Esophagus muscularis mucosa (tissue), 4 donors: ENCODE results near the gene ERCC5. TPM values are rescaled to one million over a fixed set of nuclear protein-coding genes. Genes with fewer than 3 reads are reported as not detected.

ENCODE experiments used
- DNase-seq: peaks from one replicate; pipeline ENCODE4 v3.0.0-alpha.2; 2017; ENCODE audit errors: extremely low spot score
- H3K27ac ChIP-seq, 4 donors: fragments of 200-600 bp; sonication (generic); replicated peaks in 1 of 4; 1 replicate in 3 of 4; 2 replicates in 1 of 4; pipeline ENCODE4 v1.5.1; 2016 to 2019; ENCODE audit warnings: mild to moderate bottlenecking in 1 of 4
- H3K27me3 ChIP-seq, 4 donors: fragments of 200-600 bp; sonication (generic); one replicate each; pipeline versions ENCODE4 v1.5.1 to v1.6.0; 2016 to 2019
- H3K36me3 ChIP-seq, 4 donors: fragments of 200-600 bp; sonication (generic); one replicate each; pipeline ENCODE4 v1.5.1; 2016 to 2019
- H3K4me1 ChIP-seq, 4 donors: fragments of 200-600 bp; sonication (generic); one replicate each; pipeline ENCODE4 v1.5.1; 2016 to 2019
- H3K4me3 ChIP-seq, 4 donors: fragments of 200-600 bp; sonication (generic); 1 replicate in 2 of 4; 2 replicates in 2 of 4; pipeline ENCODE4 v1.5.1; 2016 to 2019; ENCODE audit warnings: mild to moderate bottlenecking in 4 of 4, moderate library complexity in 1 of 4
- H3K9me3 ChIP-seq, 4 donors: fragments of 200-600 bp; sonication (generic); 1 replicate in 3 of 4; 2 replicates in 1 of 4; pipeline ENCODE4 v1.5.1; 2016 to 2019
- CTCF ChIP-seq, 3 experiments: fragments of 200-600 bp in 2 of 3; fragments of 450-650 bp in 1 of 3; sonication (generic) in 2 of 3; IDR thresholded peaks; one replicate each; pipeline ENCODE4 v1.5.1; 2017 to 2019; ENCODE audit warnings: antibody characterized with exemption in 3 of 3, mild to moderate bottlenecking in 2 of 3, moderate library complexity in 1 of 3
- EP300 ChIP-seq: sonication (generic); formaldehyde crosslinking; IDR thresholded peaks from one replicate; pipeline ENCODE4 v1.6.1; 2017; ENCODE audit warnings: antibody characterized with exemption
- POLR2A ChIP-seq: fragments of 450-650 bp; IDR thresholded peaks from one replicate; pipeline ENCODE4 v1.6.1; 2017; ENCODE audit warnings: antibody characterized with exemption, moderate library complexity, mild to moderate bottlenecking, low read depth
- POLR2AphosphoS5 ChIP-seq, 2 donors: sonication (generic); formaldehyde crosslinking; IDR thresholded peaks; one replicate each; pipeline ENCODE4 v1.6.1; 2017; ENCODE audit warnings: antibody characterized with exemption in 2 of 2
- WGBS: methylation state at CpG from one replicate; pipeline ENCODE4 v1.1.5; 2018; 5-methylcytosine and 5-hydroxymethylcytosine counted together
- intact Hi-C: fragments of 100-400 bp; cut with DNase I; formaldehyde crosslinking; loops from one replicate; pipeline ENCODE4 v1.15.1; 2023
- total RNA-seq, 4 donors: library from RNA; depleted of rRNA; stranded (reverse); fragments of >200 nt; gene quantifications; one replicate each; pipeline versions ENCODE4 v1.1.0 to v1.2.1, GENCODE V29; 2016

The ERCC5 gene
- total RNA-seq, 4 donors from 2014 or later = 36.1 to 61.0 (median 44.0) TPM

GRCh38 chr13:102847272-102848234 lies 1.7 kb downstream of the ERCC5 start:
- H3K27ac ChIP-seq = peak overlapping the region; percentile 92 to 96 (median 96)
- WGBS = 22% methylated on average over 12 of the region's 12 CpGs
- peaks cover 10 to 40% (median 28%) of the 10 kb centered on the region in 4 donors for H3K4me1 ChIP-seq
- no peak for TF ChIP-seq EP300
- TF ChIP-seq CTCF (IDR thresholded peaks at IDR 0.05) = peak; percentile 60 to 68 (median 60)
- peak overlapping the region; percentile 73 to 88 (median 85) for H3K4me3 ChIP-seq
- intact Hi-C loops = loop anchor here (2.0 to 5.0 kb wide), 3 partner anchors 75 to 265 kb away; partner anchors contain the start of genes TEX30 and TPP2
- peaks cover 0 to 10% (median 2%) of the 10 kb centered on the region in 4 donors for H3K36me3 ChIP-seq
- no peaks in the 10 kb centered on the region for H3K27me3 ChIP-seq
- H3K9me3 ChIP-seq = no peaks in the 10 kb centered on the region
- DNase-seq = no peak

- H3K27ac ChIP-seq = no peak overlapping the region
- peaks cover 5 to 15% (median 6%) of the 10 kb centered on the region in 4 donors for H3K36me3 ChIP-seq
- 87% methylated on average over 6 of the region's 6 CpGs for WGBS
- TF ChIP-seq POLR2AphosphoS5 (IDR thresholded peaks at IDR 0.05) = no peak
- TF ChIP-seq POLR2A = no peak
- no peak for TF ChIP-seq CTCF (IDR thresholded peaks at IDR 0.05)
- TF ChIP-seq EP300 = no peak
- no peaks in the 10 kb centered on the region for H3K27me3 ChIP-seq
- intact Hi-C loops = loop anchor here (5.0 kb wide), 2 partner anchors 77 to 267 kb away; partner anchors contain the start of gene TEX30
- H3K9me3 ChIP-seq = no peaks in the 10 kb centered on the region
- no peak overlapping the region for H3K4me3 ChIP-seq
- peaks cover 10 to 40% (median 28%) of the 10 kb centered on the region in 4 donors for H3K4me1 ChIP-seq
- DNase-seq = no peak
Observed at GRCh38 chr13:102848956-102849355, 3.1 kb downstream of the ERCC5 start.

GRCh38 chr13:102852556-102852955 lies 6.7 kb downstream of the ERCC5 start:
- Histone ChIP-seq H3K9me3 (no peaks in the 10 kb centered on the region), H3K27ac (no peak overlapping the region), H3K4me3 (no peak overlapping the region), H3K27me3 (no peaks in the 10 kb centered on the region), H3K36me3 (peaks cover 22 to 49% (median 40%) of the 10 kb centered on the region in 4 donors), H3K4me1 (peaks cover 10 to 26% (median 13%) of the 10 kb centered on the region in 4 donors)
- intact Hi-C loops = no loop called here
- TF ChIP-seq POLR2A (no peak), CTCF (IDR thresholded peaks at IDR 0.05) (no peak), EP300 (no peak), POLR2AphosphoS5 (IDR thresholded peaks at IDR 0.05) (no peak)
- DNase-seq = no peak
- WGBS = 92% methylated on average over 3 of the region's 3 CpGs

- H3K9me3 ChIP-seq = no peaks in the 10 kb centered on the region
- TF ChIP-seq CTCF (IDR thresholded peaks at IDR 0.05) = no peak
- no peak for TF ChIP-seq EP300
- TF ChIP-seq POLR2A = no peak
- no peak for TF ChIP-seq POLR2AphosphoS5 (IDR thresholded peaks at IDR 0.05)
- 88% methylated on average over 7 of the region's 7 CpGs for WGBS
- H3K27ac ChIP-seq = no peak overlapping the region
- intact Hi-C loops = no loop called here
- H3K4me1 ChIP-seq = peaks cover 0 to 8% (median 3%) of the 10 kb centered on the region in 4 donors
- peaks cover 43 to 69% (median 61%) of the 10 kb centered on the region in 4 donors for H3K36me3 ChIP-seq
- no peak overlapping the region for H3K4me3 ChIP-seq
- H3K27me3 ChIP-seq = no peaks in the 10 kb centered on the region
- DNase-seq = no peak
Observed at GRCh38 chr13:102854675-102855074, 8.8 kb downstream of the ERCC5 start.
